Measurements from ENCODE around the gene CD79B.
"Not testable (repeated sequence)": the region's sequence is repeated elsewhere in the genome, so short reads cannot be mapped to it uniquely, and the experiment has no call there.

CD79B gene

DNA sequence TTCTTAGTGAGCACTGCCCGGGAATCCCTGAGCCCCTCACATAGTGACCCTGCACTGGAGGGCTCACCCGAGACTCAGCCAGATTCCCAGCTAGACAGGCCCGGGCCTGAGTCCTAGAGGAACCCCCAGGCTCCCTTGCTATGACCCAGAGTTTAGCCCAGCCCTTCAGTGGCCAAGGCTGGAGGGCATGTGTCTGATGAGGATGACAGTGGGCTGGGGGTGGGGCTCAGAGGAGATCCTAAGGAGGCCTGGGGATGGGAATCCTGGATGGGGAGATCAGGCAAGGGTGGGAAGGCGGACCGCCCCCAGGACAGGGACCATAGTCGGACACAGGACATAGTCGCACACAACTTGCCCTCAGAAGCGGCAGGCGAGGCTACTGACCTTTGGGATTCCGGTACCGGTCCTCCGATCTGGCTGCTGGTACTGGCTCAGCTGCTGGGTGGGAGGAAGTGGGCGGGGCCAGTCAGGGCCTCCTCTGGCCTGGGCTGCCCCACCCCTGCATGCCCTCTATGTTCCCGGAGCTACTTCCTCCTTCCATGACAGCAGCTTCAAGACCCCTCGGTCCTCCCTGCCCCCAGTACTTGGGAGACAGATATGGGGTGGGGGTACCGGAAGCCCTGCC is 1.1 kb downstream of the CD79B start:
- DNase-seq, result peak; percentile 43

DNA sequence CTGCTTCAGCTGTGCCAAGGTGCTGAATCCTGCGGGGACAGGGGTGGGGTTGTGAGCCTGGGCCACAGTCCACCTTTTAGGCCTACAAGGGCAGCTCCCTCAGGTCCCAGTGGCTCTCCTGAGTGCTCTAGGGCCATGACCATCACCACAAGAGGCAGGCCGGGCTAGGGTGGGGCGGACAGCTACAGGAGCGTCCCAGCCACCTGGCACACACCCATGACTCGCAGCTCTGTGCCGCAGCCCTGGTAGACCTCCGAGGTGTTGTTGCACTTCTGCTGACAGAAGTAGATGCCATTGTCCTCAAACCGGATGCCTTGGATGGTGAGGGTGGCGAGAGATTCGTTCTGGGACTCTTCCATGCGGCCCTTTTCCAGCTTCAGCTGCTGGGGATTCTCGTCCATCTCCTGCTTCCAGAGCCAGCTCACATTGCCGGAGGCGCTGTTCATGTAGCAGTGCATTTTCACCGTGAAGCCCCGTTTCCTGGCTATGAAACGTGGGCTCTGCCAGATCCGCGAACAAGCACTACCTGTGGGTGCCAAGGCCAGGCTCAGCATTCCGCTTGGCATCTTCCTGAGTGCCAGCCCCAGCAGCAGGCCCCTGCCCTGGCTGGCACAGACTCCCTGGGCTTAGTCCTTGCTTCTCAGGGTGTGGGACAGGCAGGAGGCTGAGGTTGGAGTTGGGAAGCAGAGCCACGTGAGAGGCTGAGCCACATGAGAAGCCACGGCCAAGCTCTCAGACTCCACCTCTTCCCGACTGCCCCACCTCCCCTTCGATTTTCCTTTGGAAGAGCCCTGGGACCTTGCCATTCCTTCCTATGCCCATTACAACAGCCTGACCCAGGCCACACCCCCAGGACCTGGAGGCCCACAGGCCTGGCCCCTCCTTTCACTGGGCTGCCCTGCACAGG is 2.0 kb downstream of the CD79B start:
- no peak for DNase-seq

DNA sequence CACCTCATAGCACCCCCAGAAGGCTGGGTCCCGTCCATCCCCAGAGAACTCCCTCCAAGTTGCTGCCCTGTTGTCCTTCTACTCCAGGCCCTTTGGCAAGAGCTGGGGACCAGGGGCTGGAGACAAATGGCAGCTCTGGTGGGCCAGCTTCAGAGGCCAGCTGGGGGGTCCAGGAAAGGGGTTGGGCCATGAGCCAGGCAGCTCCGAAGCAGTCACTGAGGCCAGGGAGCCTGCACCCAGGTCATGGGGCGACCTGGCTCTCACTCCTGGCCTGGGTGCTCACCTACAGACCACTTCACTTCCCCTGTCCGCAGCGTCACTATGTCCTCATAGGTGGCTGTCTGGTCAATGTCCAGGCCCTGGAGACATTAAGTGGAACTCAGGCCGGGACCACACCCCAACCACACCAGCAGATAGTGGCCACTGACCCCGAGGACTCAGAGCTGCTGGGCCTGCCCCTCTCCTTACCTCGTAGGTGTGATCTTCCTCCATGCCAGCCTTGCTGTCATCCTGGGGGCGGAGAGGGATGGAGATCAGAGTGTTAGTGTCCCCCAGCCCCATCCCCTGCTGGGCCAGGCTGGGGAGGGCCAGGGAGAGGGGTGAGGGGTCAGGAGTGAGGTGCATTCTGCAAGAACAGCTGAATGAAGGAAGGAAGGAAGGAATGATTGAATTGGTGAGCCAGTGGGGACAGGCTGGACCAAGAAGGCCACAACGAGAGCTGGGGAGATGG is 3.0 kb downstream of the CD79B start:
- no peak for DNase-seq

DNA sequence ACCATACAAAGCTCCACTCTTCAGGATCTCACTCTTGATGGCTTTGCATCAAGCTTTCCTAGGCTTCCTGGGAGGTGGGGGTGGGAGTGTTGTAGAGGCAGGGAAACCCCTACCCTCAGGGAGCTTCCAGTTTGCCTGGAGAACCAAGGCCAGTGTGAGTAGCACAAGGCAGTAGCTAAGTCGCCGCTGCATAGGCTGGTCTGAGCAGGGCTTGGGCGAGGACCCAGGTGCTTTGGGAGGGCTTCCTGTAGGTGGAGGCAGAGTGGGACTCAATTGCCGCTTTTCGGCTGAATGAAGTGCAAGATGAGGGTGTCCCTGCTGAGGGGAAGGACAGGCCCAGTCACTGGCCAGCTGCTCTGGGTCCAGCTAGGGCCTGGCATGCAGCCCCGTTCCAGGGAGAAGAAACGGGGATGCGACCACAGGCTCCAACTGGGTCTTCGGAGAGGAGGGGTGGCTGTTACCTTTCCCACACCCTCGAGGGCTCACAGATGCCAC is 3.9 kb downstream of the CD79B start:
- no peak for DNase-seq

DNA sequence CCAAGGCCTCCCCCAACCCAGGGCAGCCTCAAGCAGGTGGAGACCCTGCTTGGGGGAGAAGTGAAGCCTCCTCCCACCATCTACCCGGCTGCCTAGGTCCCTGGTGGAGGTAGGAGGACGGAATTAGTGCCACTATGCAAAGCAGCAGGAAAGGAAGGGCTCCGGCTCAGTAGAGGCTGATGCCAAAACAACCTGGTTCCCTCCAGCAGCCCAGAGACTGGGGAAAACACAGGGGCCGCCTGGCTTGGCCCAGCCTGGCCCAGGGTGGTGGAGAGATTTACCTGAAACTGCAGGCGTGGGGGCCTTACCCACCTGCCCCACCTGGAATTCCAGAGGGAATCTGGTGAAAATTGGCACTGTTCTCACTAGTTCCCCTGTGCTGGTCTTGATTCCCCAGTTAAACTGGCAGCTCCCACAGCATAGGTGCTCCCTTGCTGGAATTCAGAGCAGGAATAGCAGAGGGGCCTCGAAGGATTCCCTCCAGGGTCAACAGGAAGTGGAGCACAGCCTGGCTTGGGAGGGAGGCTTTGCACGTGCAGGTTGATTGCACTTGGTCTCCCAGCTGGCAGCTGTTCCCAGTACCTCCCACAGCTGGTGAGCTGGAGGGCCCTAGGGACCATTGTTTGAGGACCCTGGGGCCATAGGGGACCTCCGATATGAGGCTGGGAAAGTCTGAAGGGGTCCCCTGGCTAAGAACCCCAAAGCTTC is 4.5 kb downstream of the CD79B start:
- no peak for DNase-seq

DNA sequence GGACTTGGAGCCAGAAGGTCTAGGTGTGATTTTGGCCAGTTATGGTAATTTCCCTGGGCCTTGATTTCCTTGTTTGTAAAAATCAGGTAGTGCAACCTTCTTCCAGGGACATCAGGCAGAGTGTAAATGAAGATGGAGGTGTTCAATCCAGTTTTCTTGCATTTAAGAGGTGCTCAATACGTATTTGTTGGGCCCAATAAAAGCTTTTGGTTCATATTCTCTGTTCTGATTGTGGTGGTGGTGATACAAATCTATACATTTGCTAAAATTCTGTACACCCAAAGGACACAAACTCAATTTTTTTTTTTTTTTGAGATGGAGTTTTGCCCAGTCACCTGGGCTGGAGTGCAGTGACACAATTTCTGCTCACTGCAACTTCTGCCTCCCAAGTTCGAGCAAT is 6.0 kb downstream of the CD79B start:
- no peak for DNase-seq

DNA sequence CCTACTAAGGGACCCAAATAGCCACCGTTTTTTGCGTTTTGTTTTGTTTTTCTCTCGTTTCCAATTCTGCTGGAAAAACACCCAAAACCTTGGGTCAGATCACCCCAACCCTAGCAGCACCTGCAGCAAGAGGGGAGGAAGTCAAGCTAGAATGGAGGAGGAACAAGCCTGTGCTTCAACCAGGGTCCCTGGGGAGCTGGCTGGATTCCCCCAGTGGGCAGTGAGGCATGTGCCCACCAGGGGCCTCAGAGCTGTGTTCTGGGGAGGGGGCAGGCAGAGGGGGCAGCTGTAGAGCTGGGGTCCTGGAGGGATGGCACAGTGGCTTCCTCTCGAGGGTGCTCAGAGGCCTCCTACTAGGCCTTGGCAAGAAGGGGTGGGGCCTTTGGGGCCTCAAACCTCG is 6.5 kb downstream of the CD79B start:
- DNase-seq, result no peak

DNA sequence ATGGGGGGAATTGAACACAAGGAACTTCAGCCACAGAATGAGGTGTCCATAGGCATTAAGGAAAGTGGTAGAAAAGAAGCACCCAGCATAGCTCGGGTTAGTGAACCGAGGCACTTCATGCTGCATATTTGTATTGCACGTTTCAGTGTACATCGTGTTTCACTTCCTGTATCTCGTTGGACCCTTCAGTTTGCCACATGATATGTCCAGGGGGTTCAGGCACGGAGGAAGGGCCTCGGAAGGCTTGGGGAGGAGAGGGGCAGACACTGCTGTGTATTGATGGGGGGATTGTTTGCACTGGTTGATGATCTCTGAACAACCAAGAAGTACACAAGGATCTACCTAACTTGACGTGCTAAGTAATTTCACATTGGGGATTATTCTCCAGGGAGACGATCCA is 9.7 kb downstream of the CD79B start:
- not testable (repeated sequence) for DNase-seq

DNA sequence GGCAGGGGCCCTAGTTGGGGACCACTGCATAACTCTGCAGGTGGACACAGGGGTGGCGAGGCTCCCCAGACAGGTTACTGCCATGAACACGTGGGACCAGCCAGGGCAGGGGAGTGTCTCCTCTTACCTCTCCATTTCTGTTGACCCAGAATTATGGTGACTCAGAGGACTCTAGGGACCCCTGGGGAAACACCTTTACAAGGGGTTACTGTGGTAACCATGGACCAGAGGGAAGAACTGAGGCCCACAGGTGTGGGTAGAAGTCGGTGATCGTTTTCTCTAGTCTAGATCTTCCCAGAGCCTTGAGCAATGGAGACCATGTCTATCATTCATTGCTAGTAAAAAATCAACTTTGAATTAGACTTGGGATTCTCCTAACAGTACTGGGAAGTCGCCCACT is 11.4 kb downstream of the CD79B start:
- DNase-seq, result not testable (repeated sequence)

DNA sequence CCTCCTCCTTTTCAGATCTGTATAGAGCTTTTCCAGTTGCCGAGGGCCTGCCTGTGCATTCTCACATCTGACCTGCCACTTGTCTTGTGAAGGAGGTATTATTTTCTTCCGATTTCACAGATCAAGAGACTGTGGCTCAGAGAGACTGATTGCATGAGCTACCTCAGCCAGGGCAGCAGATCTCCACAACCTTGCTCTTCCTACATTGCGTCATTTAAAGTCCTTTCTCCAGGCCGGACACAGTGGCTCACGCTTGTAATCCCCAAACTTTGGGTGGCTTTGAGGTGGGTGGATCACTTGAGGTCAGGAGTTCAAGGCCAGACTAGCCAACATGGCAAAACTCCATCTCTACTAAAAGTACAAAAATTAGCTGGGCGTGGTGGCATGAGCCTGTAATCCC is 12.1 kb downstream of the CD79B start:
- DNase-seq, result not testable (repeated sequence)

DNA sequence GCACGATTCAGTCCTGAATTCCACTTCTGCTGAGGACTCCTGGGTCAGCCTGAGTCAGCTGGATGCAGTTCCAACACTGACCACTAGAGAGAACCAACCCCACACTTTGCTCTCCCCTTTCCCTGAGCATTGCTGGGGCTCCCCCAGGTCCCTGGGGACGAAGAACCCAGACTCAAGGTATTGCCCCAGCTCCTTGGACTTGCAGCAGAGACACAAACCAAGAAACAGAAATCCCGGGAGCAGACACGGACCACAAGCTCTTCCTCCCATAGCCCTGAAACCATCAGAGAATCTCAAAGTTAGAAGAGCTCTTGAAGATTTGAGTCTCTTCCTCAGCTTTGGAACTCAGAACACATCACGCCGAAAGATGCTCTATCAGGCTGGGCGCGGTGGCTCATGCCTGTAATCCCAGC is 12.8 kb downstream of the CD79B start:
- peak; percentile 57 for DNase-seq

DNA sequence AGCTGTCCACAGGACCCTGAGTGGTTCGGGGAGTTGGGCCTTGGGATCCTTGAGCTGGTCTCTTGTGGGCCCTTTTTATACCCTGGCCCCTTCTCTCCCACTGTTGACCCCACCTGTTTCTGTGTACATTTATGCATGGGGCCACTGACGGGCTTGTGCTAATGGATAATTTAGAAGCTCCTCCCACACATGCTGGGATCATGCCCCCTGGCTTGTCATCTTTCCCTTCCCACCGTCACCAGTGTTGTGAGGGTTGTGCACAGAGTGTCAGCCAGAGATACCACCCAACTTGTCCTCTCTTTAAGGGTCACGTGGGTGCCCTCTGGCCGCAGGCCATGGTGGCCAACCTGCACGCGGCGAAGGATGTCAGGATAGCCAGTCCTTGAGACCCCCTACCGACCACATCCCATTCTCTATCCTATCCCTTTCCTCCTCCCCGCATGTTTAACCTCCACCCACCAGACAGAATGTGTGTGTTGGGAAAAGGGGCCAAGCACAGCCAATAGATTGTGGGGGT is 13.3 kb downstream of the CD79B start, which contains the start of gene GH1:
Gene GH1 (minus strand): TSS at position 51 of the 517 bp plus-strand sequence. CDS start 63 bp downstream, outside the sequence.
- not testable (repeated sequence) for DNase-seq

DNA sequence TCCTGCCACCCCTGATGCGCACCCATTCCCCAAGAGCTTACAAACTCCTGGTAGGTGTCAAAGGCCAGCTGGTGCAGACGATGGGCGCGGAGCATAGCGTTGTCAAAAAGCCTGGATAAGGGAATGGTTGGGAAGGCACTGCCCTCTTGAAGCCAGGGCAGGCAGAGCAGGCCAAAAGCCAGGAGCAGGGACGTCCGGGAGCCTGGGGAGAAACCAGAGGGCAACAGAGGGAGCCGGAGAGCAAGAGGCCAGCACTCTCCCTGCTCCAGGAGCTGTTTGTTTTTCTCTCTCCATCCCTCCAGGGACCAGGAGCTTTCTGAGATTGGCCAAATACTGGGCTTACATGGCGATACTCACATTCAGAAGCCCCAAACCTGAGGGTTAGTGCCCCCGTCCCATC is 13.8 kb downstream of the CD79B start:
- no peak for DNase-seq

DNA sequence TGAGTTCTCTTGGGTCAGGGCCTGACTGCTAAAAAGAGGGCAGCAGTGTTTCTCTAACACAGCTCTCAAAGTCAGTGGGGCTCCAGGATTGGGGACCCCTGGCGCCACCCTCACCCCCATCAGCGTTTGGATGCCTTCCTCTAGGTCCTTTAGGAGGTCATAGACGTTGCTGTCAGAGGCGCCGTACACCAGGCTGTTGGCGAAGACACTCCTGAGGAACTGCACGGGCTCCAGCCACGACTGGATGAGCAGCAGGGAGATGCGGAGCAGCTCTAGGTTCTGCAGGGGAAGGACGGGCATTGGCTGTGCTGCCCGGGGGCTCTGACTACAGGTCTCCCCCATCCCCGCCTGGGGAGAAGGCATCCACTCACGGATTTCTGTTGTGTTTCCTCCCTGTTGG is 14.5 kb downstream of the CD79B start:
- no peak for DNase-seq

DNA sequence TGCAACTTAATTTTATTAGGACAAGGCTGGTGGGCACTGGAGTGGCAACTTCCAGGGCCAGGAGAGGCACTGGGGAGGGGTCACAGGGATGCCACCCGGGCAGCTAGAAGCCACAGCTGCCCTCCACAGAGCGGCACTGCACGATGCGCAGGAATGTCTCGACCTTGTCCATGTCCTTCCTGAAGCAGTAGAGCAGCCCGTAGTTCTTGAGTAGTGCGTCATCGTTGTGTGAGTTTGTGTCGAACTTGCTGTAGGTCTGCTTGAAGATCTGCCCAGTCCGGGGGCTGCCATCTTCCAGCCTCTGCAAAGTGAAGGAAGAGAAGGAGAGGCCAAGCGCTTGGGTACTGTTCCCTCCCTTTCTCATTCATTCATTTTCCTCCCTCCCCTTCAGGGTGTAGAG is 14.9 kb downstream of the CD79B start:
- not testable (repeated sequence) for DNase-seq

DNA sequence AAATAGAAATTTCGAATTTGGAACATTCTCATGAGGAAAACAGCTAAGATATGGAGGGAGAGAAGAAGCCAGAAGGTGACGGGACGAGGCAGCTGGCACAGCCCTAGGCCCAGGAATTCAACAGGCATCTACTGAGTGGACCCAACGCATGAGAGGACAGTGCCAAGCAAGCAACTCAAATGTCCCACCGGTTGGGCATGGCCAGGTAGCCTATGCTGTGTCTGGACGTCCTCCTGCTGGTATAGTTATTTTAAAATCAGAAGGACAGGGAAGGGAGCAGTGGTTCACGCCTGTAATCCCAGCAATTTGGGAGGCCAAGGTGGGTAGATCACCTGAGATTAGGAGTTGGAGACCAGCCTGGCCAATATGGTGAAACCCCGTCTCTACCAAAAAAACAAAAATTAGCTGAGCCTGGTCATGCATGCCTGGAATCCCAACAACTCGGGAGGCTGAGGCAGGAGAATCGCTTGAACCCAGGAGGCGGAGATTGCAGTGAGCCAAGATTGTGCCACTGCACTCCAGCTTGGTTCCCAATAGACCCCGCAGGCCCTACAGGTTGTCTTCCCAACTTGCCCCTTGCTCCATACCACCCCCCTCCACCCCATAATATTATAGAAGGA is 15.5 kb downstream of the CD79B start:
- no peak for DNase-seq

DNA sequence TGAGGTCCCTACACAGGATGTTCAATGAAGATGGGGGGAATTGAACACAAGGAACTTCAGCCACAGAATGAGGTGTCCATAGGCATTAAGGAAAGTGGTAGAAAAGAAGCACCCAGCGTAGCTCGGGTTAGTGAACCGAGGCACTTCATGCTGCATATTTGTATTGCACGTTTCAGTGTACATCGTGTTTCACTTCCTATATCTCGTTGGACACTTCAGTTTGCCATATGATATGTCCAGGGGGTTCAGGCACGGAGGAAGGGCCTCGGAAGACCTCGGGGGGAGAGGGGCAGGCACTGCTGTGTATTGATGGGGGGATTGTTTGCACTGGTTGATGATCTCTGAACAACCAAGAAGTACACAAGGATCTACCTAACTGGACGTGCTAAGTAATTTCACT is 16.4 kb downstream of the CD79B start:
- not testable (repeated sequence) for DNase-seq

DNA sequence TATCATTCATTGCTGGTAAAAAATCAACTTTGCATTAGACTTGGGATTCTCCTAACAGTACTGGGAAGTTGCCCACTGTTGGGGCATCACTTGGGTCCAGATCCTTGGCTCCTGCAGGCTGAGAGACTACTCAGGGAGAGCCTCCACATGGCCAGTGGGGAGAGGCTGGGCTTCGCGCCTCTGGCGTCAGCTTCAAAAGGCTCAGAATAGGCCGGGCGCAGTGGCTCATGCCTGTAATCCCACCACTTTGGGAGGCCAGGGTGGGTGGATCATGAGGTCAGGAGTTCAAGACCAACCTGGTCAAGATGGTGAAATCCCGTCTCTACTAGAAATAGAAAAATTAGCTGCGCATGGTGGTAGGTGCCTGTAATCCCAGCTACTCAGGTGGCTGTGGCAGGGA is 17.7 kb downstream of the CD79B start:
- no peak for DNase-seq

DNA sequence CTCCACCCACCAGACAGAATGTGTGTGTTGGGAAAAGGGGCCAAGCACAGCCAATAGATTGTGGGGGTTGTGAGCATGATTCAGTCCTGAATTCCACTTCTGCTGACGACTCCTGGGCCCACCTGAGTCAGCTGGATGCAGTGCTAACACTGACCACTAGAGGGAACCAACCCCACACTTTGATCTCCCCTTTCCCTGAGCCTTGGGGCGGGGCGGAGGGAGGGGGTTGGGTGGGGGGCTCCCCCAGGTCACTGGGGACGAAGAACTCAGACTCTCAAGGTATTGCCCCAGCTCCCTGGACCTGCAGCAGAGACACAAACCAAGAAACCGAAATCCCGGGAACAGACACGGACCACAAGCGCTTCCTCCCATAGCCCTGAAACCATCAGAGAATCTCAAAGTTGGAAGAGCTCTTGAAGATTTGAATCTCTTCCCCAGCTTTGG is 20.5 kb downstream of the CD79B start:
- DNase-seq, result peak; percentile 43

DNA sequence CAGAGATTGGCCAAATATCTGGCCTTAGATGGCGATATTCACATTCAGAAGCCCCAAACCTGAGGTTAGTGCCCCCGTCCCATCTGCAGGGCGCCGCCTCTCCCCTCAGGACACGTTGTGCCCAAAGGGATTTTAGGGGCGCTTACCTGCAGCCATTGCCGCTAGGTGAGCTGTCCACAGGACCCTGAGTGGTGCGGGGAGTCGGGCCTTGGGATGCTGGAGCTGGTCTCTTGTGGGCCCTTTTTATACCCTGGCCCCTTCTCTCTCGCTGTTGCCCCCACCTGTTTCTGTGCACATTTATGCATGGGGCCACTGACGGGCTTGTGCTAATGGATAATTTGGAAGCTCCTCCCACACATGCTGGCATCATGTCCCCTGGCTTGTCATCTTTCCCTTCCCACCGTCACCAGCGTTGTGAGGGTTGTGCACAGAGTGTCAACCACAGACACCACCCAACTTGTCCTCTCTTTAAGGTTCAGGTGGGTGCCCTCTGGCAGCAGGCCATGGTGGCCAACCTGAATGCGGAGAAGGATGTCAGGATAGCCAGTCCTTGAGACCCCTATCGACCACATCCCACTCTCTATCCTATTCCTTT is 21.0 kb downstream of the CD79B start, which contains the start of gene CSHL1:
Gene CSHL1 (minus strand): TSS at position 218 of the 595 bp plus-strand sequence. CDS start 62 bp downstream, at position 156.
- DNase-seq, result no peak

DNA sequence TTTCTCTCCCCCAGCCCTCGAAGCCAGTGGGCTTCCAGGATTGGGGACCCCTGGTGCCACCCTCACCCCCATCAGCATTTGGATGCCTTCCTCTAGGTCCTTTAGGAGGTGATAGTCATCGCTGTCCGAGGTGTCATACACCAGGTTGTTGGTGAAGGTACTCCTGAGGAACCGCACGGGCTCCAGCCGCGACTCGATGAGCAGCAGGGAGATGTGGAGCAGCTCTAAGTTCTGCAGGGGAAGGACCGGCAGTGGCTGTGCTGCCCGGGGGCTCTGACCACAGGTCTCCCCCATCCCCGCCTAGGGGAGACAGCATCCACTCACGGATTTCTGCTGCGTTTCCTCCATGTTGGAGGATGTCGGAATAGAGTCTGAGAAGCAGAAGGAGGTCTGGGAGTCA is 22.0 kb downstream of the CD79B start:
- no peak for DNase-seq

Measured in activated CD4-positive, alpha-beta T cell treated with anti-CD3 and anti-CD28 coated beads for 1 hour (primary cell).